GM19035 (cell line): ENCODE measurements around the gene OR2J2.
"Not testable (repeated sequence)": the region's sequence is repeated elsewhere in the genome, so short reads cannot be mapped to it uniquely, and the experiment has no call there.

Experiments used
- ATAC-seq: cut with Tn5 transposase; IDR thresholded peaks from one replicate; pipeline ENCODE4 v1.9.1; 2021; ENCODE audit not compliant: unreplicated experiment

The OR2J2 gene

DNA sequence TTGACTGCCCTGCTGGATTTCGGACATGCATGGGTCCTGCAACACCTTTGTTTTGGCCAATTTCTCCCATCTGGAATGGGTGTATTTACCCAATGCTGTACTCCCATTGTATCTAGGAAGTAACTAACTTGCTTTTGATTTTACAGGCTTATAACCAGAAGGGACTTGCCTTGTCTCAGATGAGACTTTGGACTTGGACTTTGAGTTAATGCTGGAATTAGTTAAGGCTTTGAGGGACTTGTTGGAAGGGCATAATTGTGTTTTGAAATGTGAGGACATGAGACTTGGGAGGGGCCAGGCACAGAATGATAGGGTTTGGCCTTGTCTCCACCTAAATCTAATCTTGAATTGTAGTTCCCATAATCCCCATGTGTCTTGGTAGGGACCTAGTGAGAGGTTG lies 47.3 kb downstream of the OR2J2 start:
- ATAC-seq = not testable (repeated sequence)
